ENCODE results near the gene SORCS3.

GRCh38 chr10:104937567-104937966, 296.5 kb downstream of the SORCS3 start:
- TF ChIP-seq, protein P1, sequence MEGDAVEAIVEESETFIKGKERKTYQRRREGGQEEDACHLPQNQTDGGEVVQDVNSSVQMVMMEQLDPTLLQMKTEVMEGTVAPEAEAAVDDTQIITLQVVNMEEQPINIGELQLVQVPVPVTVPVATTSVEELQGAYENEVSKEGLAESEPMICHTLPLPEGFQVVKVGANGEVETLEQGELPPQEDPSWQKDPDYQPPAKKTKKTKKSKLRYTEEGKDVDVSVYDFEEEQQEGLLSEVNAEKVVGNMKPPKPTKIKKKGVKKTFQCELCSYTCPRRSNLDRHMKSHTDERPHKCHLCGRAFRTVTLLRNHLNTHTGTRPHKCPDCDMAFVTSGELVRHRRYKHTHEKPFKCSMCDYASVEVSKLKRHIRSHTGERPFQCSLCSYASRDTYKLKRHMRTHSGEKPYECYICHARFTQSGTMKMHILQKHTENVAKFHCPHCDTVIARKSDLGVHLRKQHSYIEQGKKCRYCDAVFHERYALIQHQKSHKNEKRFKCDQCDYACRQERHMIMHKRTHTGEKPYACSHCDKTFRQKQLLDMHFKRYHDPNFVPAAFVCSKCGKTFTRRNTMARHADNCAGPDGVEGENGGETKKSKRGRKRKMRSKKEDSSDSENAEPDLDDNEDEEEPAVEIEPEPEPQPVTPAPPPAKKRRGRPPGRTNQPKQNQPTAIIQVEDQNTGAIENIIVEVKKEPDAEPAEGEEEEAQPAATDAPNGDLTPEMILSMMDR (IDR thresholded peaks at IDR 0.05): no peak
- TF ChIP-seq POLR2AphosphoS5 (IDR thresholded peaks at IDR 0.05) (no peak), POLR2A (IDR thresholded peaks at IDR 0.05) (no peak)

Data from sigmoid colon (tissue), 4 donors.